Mammary epithelial cell (primary cell): ENCODE measurements around the gene LSM14A.
"Not testable (repeated sequence)": the region's sequence is repeated elsewhere in the genome, so short reads cannot be mapped to it uniquely, and the experiment has no call there.

Source experiments
- CTCF ChIP-seq, 2 donors: IDR thresholded peaks in 1 of 2; conservative IDR thresholded peaks in 1 of 2; 2 replicates each; pipeline ENCODE4 v1.5.1; 2011 to 2012; ENCODE audit warnings: inconsistent platforms in 2 of 2, low read length in 2 of 2, mild to moderate bottlenecking in 2 of 2, control low read depth in 1 of 2, low read depth in 1 of 2; ENCODE audit not compliant: insufficient read depth in 1 of 2; ENCODE audit errors: extremely low read depth in 1 of 2
- EZH2 ChIP-seq: IDR thresholded peaks from 2 replicates; pipeline ENCODE4 v1.6.1; 2012; ENCODE audit warnings: low read length, inconsistent platforms, borderline replicate concordance

- not testable (repeated sequence) for TF ChIP-seq CTCF (conservative IDR thresholded peaks at IDR 0.05 in 1 of 2, IDR thresholded peaks at IDR 0.05 in 1 of 2; ENCODE audit: extremely low read depth in 1 of 2, insufficient read depth in 1 of 2, low read depth in 1 of 2, low read length in 2 of 2); EZH2
These were observed 13.3 kb upstream of the LSM14A start for GRCh38 chr19:34158966-34159365.
